NCI-H748 (cell line): ENCODE data around the gene DSG2.

Source experiments
- DNase-seq: peaks from one replicate; lab custom pipeline; 2025; ENCODE audit not compliant: unreplicated experiment; lab: John Stamatoyannopoulos, UW

The DSG2 gene

GRCh38 chr18:31554776-31555175 is 56.8 kb downstream of the DSG2 start:
- DNase-seq, result no peak

- DNase-seq, result peak; percentile 65
Measured at GRCh38 chr18:31555971-31556747, 58.2 kb downstream of the DSG2 start.

GRCh38 chr18:31557446-31557845 is 59.5 kb downstream of the DSG2 start:
- DNase-seq, result no peak

GRCh38 chr18:31558567-31558966 is 60.6 kb downstream of the DSG2 start:
- DNase-seq, result no peak

- no peak for DNase-seq
Measured at GRCh38 chr18:31562726-31563125, 64.7 kb downstream of the DSG2 start.

GRCh38 chr18:31563778-31564177 is 65.8 kb downstream of the DSG2 start:
- no peak for DNase-seq

- DNase-seq, result no peak
Measured at GRCh38 chr18:31565345-31565744, 67.4 kb downstream of the DSG2 start.

GRCh38 chr18:31565782-31566512 is 68.0 kb downstream of the DSG2 start:
- no peak for DNase-seq

GRCh38 chr18:31566576-31567306 is 68.8 kb downstream of the DSG2 start:
- no peak for DNase-seq

GRCh38 chr18:31572368-31572767 is 74.4 kb downstream of the DSG2 start:
- no peak for DNase-seq

- no peak for DNase-seq
Measured at GRCh38 chr18:31573051-31573450, 75.1 kb downstream of the DSG2 start.

- no peak for DNase-seq
Measured at GRCh38 chr18:31574359-31574758, 76.4 kb downstream of the DSG2 start.

GRCh38 chr18:31575515-31576257 is 77.7 kb downstream of the DSG2 start:
- no peak for DNase-seq

GRCh38 chr18:31576670-31577069 is 78.7 kb downstream of the DSG2 start:
- no peak for DNase-seq

GRCh38 chr18:31577195-31577594 is 79.2 kb downstream of the DSG2 start:
- no peak for DNase-seq

- no peak for DNase-seq
Measured at GRCh38 chr18:31578126-31578525, 80.1 kb downstream of the DSG2 start.

GRCh38 chr18:31579375-31579774 is 81.4 kb downstream of the DSG2 start:
- no peak for DNase-seq

GRCh38 chr18:31581498-31582197 is 83.7 kb downstream of the DSG2 start:
- no peak for DNase-seq

GRCh38 chr18:31583185-31583854 is 85.3 kb downstream of the DSG2 start:
- DNase-seq, result no peak

- DNase-seq, result no peak
Measured at GRCh38 chr18:31585991-31586390, 88.0 kb downstream of the DSG2 start.
